AG08395 (cell line): ENCODE results near the gene SMIM30.
A peak's percentile ranks its signal among the peaks of the same experiment; 100 is the strongest.

Experiments used
- DNase-seq: peaks from one replicate; pipeline ENCODE4 v3.0.0; 2012; ENCODE audit warnings: mixed read lengths, low spot score

SMIM30 gene

GRCh38 chr7:113100121-113100603, 18.2 kb downstream of the SMIM30 start:
- DNase-seq: peak; percentile 25

GRCh38 chr7:113099284-113099919, 19.0 kb downstream of the SMIM30 start:
- no peak for DNase-seq

- no peak for DNase-seq
Observed at GRCh38 chr7:113094517-113095249, 23.7 kb downstream of the SMIM30 start.

GRCh38 chr7:113093561-113093960, 24.8 kb downstream of the SMIM30 start:
- DNase-seq: no peak

GRCh38 chr7:113092762-113093161, 25.6 kb downstream of the SMIM30 start:
- DNase-seq: no peak

GRCh38 chr7:113087071-113087998, 31.0 kb downstream of the SMIM30 start:
- peak; percentile 83 for DNase-seq

- peak; percentile 89 for DNase-seq
Observed at GRCh38 chr7:113086431-113086888, 31.9 kb downstream of the SMIM30 start, which contains the start of gene GPR85. GPR85 (minus strand) TSS chr7:113086827; CDS start chr7:113084721, 2,106 bp downstream.

GRCh38 chr7:113085781-113086390, 32.5 kb downstream of the SMIM30 start:
- no peak for DNase-seq

- DNase-seq: no peak
Observed at GRCh38 chr7:113084496-113085172, 33.7 kb downstream of the SMIM30 start.

GRCh38 chr7:113083816-113084495, 34.4 kb downstream of the SMIM30 start:
- DNase-seq: no peak

- DNase-seq: no peak
Observed at GRCh38 chr7:113083132-113083815, 35.1 kb downstream of the SMIM30 start.

- no peak for DNase-seq
Observed at GRCh38 chr7:113078331-113078730, 40.0 kb downstream of the SMIM30 start.

GRCh38 chr7:113076703-113077102, 41.7 kb downstream of the SMIM30 start:
- no peak for DNase-seq

- no peak for DNase-seq
Observed at GRCh38 chr7:113071465-113071864, 46.9 kb downstream of the SMIM30 start.
